Natural killer cell (primary cell): Measurements from ENCODE around the gene PLD2. TPM values are rescaled to one million over a fixed set of nuclear protein-coding genes. Genes with fewer than 3 reads are reported as not detected.
A peak's percentile ranks its signal among the peaks of the same experiment; 100 is the strongest.
"Not testable (repeated sequence)": the region's sequence is repeated elsewhere in the genome, so short reads cannot be mapped to it uniquely, and the experiment has no call there.

Source experiments
- ATAC-seq, 3 donors: fragments of 150-1000 bp in 2 of 3; fragments of 200-7000 bp in 1 of 3; cut with Tn5 transposase; 1 replicate in 1 of 3; 2 replicates in 2 of 3; pipeline ENCODE4 v1.10.0; 2021; ENCODE audit warnings: mild to moderate bottlenecking in 2 of 3, moderate library complexity in 2 of 3
- DNase-seq, 2 donors: peaks; one replicate each; pipeline versions ENCODE4 v3.0.0 to v3.0.0-alpha.2; 2013 to 2021; ENCODE audit warnings: mixed read lengths in 1 of 2
- H3K27ac ChIP-seq: one replicate; pipeline ENCODE4 v1.5.1; 2013; ENCODE audit warnings: mild to moderate bottlenecking, low read length
- H3K27me3 ChIP-seq: one replicate; pipeline ENCODE4 v1.6.1; 2013; ENCODE audit warnings: low read length; ENCODE audit not compliant: control insufficient read depth, insufficient read depth
- H3K36me3 ChIP-seq: one replicate; pipeline ENCODE4 v1.6.1; 2013; ENCODE audit warnings: low read length; ENCODE audit not compliant: control insufficient read depth, insufficient read depth
- H3K4me1 ChIP-seq: one replicate; pipeline ENCODE4 v1.6.1; 2013; ENCODE audit warnings: low read length; ENCODE audit not compliant: control insufficient read depth, insufficient read depth
- H3K4me3 ChIP-seq: one replicate; pipeline ENCODE4 v1.5.1; 2013; ENCODE audit warnings: low read length
- H3K9me3 ChIP-seq: one replicate; pipeline ENCODE4 v1.6.1; 2013; ENCODE audit warnings: low read length; ENCODE audit not compliant: control insufficient read depth, insufficient read depth
- H3K27ac Mint-ChIP-seq, 2 donors: one replicate each; pipeline ENCODE4 v1.8.0; 2022; ENCODE audit warnings: mild to moderate bottlenecking in 2 of 2, mixed read lengths in 2 of 2, moderate library complexity in 1 of 2
- H3K27me3 Mint-ChIP-seq, 2 donors: one replicate each; pipeline ENCODE4 v1.8.0; 2022; ENCODE audit warnings: low read depth in 2 of 2, mixed read lengths in 2 of 2
- H3K36me3 Mint-ChIP-seq: one replicate; pipeline ENCODE4 v1.8.0; 2022; ENCODE audit warnings: mixed read lengths
- H3K4me1 Mint-ChIP-seq, 2 donors: one replicate each; pipeline ENCODE4 v1.8.0; 2022; ENCODE audit warnings: mixed read lengths in 2 of 2
- H3K4me3 Mint-ChIP-seq: one replicate; pipeline ENCODE4 v1.8.0; 2022; ENCODE audit warnings: mild to moderate bottlenecking, moderate library complexity, mixed read lengths
- H3K9me3 Mint-ChIP-seq, 2 donors: one replicate each; pipeline ENCODE4 v1.8.0; 2022; ENCODE audit warnings: mixed read lengths in 2 of 2
- CTCF ChIP-seq: fragments of 200-600 bp; IDR thresholded peaks from one replicate; pipeline ENCODE4 v1.8.0; 2022; ENCODE audit warnings: antibody characterized with exemption
- WGBS: methylation state at CpG from one replicate; pipeline ENCODE4 v1.1.7; 2013; ENCODE audit warnings: missing lambda C conversion rate; ENCODE audit not compliant: insufficient coverage; 5-methylcytosine and 5-hydroxymethylcytosine counted together
- intact Hi-C: fragments of 100-400 bp; cut with micrococcal nuclease; formaldehyde crosslinking; loops from one replicate; pipeline ENCODE4 v1.14.2; 2022
- total RNA-seq, 4 donors: library from RNA; stranded (reverse); fragments of 120-200 nt in 1 of 4; gene quantifications; one replicate each; pipeline versions ENCODE4 v1.2.3 to v1.2.4, GENCODE V29; 2013 to 2022

The PLD2 gene
- total RNA-seq, 3 donors from 2014 or later (not counting 1 experiment from before 2014, with no cell fraction given): 20.8 to 22.7 (median 21.3) TPM

GRCh38 chr17:4818276-4818675 is 11.3 kb downstream of the PLD2 start:
- Histone ChIP-seq H3K27ac (no peak overlapping the region), H3K27me3 (no peaks in the 10 kb centered on the region), H3K4me1 (no peaks in the 10 kb centered on the region), H3K4me3 (no peak overlapping the region), H3K9me3 (no peaks in the 10 kb centered on the region), H3K36me3 (no peaks in the 10 kb centered on the region)
- Mint-ChIP-seq H3K4me3 (no peak overlapping the region), H3K4me1 (no peaks in the 10 kb centered on the region), H3K27me3 (no peaks in the 10 kb centered on the region), H3K9me3 (no peaks in the 10 kb centered on the region), H3K36me3 (no peaks in the 10 kb centered on the region), H3K27ac (no peak overlapping the region)
- DNase-seq (no peak), ATAC-seq (no peak)
- WGBS: 92% methylated on average over 12 of the region's 12 CpGs
- intact Hi-C loops: no loop called here
- TF ChIP-seq CTCF: no peak

- no peak overlapping the region for H3K27ac Mint-ChIP-seq
- no peaks in the 10 kb centered on the region for H3K36me3 Mint-ChIP-seq
- no peaks in the 10 kb centered on the region for H3K4me1 Mint-ChIP-seq
- intact Hi-C loops: no loop called here
- 91% methylated on average over 3 of the region's 3 CpGs for WGBS
- Histone ChIP-seq H3K27me3 (no peaks in the 10 kb centered on the region), H3K27ac (no peak overlapping the region), H3K4me3 (no peak overlapping the region), H3K9me3 (no peaks in the 10 kb centered on the region), H3K36me3 (no peaks in the 10 kb centered on the region), H3K4me1 (no peaks in the 10 kb centered on the region)
- H3K4me3 Mint-ChIP-seq: no peak overlapping the region
- DNase-seq (no peak), ATAC-seq (no peak)
- no peaks in the 10 kb centered on the region for H3K9me3 Mint-ChIP-seq
- TF ChIP-seq CTCF: no peak
- H3K27me3 Mint-ChIP-seq: no peaks in the 10 kb centered on the region
Measured at GRCh38 chr17:4822835-4823234, 15.9 kb downstream of the PLD2 start.

- DNase-seq (no peak), ATAC-seq (no peak)
- Histone ChIP-seq H3K27ac (no peak overlapping the region), H3K4me3 (no peak overlapping the region), H3K4me1 (no peaks in the 10 kb centered on the region), H3K9me3 (no peaks in the 10 kb centered on the region), H3K27me3 (no peaks in the 10 kb centered on the region), H3K36me3 (no peaks in the 10 kb centered on the region)
- WGBS: 85% methylated on average over 12 of the region's 12 CpGs
- Mint-ChIP-seq H3K27ac (no peak overlapping the region), H3K27me3 (peaks cover 0 to 1% of the 10 kb centered on the region in 2 donors), H3K4me3 (no peak overlapping the region), H3K4me1 (no peaks in the 10 kb centered on the region), H3K36me3 (no peaks in the 10 kb centered on the region), H3K9me3 (no peaks in the 10 kb centered on the region)
- no peak for TF ChIP-seq CTCF
- intact Hi-C loops: no loop called here
Measured at GRCh38 chr17:4823373-4824089, 16.6 kb downstream of the PLD2 start.

- intact Hi-C loops: no loop called here
- no peak for TF ChIP-seq CTCF
- DNase-seq (no peak), ATAC-seq (no peak)
- Histone ChIP-seq H3K36me3 (no peaks in the 10 kb centered on the region), H3K4me3 (no peak overlapping the region), H3K27ac (no peak overlapping the region), H3K4me1 (peaks cover 2% of the 10 kb centered on the region), H3K27me3 (no peaks in the 10 kb centered on the region), H3K9me3 (no peaks in the 10 kb centered on the region)
- Mint-ChIP-seq H3K4me1 (no peaks in the 10 kb centered on the region), H3K36me3 (no peaks in the 10 kb centered on the region), H3K27ac (no peak overlapping the region), H3K27me3 (peaks cover 3 to 7% of the 10 kb centered on the region in 2 donors), H3K9me3 (no peaks in the 10 kb centered on the region), H3K4me3 (no peak overlapping the region)
- whole genome bisulfite sequencing: 85% methylated on average over 8 of the region's 8 CpGs
Measured at GRCh38 chr17:4827399-4827798, 20.4 kb downstream of the PLD2 start.

GRCh38 chr17:4832829-4833177 is 25.9 kb downstream of the PLD2 start:
- H3K4me1 ChIP-seq: peaks cover 33% of the 10 kb centered on the region
- H3K36me3 Mint-ChIP-seq, H3K36me3 ChIP-seq, H3K9me3 Mint-ChIP-seq, H3K27me3 Mint-ChIP-seq, H3K27me3 ChIP-seq, intact Hi-C loops, DNase-seq, H3K9me3 ChIP-seq: not testable (repeated sequence)
- peaks cover 27 to 35% of the 10 kb centered on the region in 2 donors for H3K4me1 Mint-ChIP-seq
- peak overlapping the region; percentile 44 for H3K4me3 ChIP-seq
- peak overlapping the region; percentile 72 for H3K27ac ChIP-seq
- peak overlapping the region; percentile 64 to 87 for H3K27ac Mint-ChIP-seq
- 0% methylated on average over 11 of the region's 17 CpGs for WGBS
- peak overlapping the region; percentile 89 for H3K4me3 Mint-ChIP-seq
- peak in 1 of 3 donors; percentile 14 for ATAC-seq
